A549 (cell line): ENCODE results near the gene HDAC10. TPM values are rescaled to one million over a fixed set of nuclear protein-coding genes. Genes with fewer than 3 reads are reported as not detected.

Experiments used
- ATAC-seq, 2 experiments: fragments of 200-7000 bp in 1 of 2; fragments of >200 bp in 1 of 2; cut with Nextera tagmentation in 1 of 2; cut with Tn5 transposase in 1 of 2; 3 replicates each; pipeline versions ENCODE4 v1.8.0 to v1.9.1; 2018 to 2020; ENCODE audit warnings: mild to moderate bottlenecking in 1 of 2, moderate library complexity in 1 of 2
- CTCF ChIA-PET: fragments of 300-600 bp; sonication (Branson Sonifier 250); formaldehyde crosslinking; extraction: SDS; loops from one replicate; lab custom pipeline; 2021; ENCODE audit warnings: antibody characterized with exemption, inconsistent platforms; lab: Yijun Ruan, JAX
- POLR2A ChIA-PET: fragments of 350-600 bp; formaldehyde crosslinking; extraction: SDS; loops from one replicate; lab custom pipeline; 2021; ENCODE audit warnings: antibody characterized with exemption, inconsistent platforms; lab: Yijun Ruan, JAX
- DNase-seq, 2 experiments: peaks; one replicate each; pipeline versions ENCODE4 v3.0.0 to v3.0.0-alpha.2; 2011 to 2016; ENCODE audit warnings: low read depth in 1 of 2, low spot score in 1 of 2
- FAIRE-seq: peaks from 2 replicates; lab custom pipeline; 2011; peaks lifted over from hg19 to GRCh38; lab: Jason Lieb, UNC
- H3K27ac ChIP-seq, 2 experiments: fragments of >200 bp; sonication (Bioruptor Twin); formaldehyde crosslinking; 3 replicates each; pipeline ENCODE4 v1.5.1; 2016 to 2017
- H3K4me1 ChIP-seq: fragments of >200 bp; sonication (Bioruptor Twin); formaldehyde crosslinking; 3 replicates; pipeline ENCODE4 v1.6.1; 2016
- H3K4me2 ChIP-seq: fragments of >200 bp; sonication (Bioruptor Twin); formaldehyde crosslinking; 3 replicates; pipeline ENCODE4 v1.6.1; 2016
- H3K4me3 ChIP-seq: fragments of >200 bp; sonication (Bioruptor Twin); formaldehyde crosslinking; 3 replicates; pipeline ENCODE4 v1.5.1; 2016
- H3K9me3 ChIP-seq: fragments of >200 bp; sonication (Bioruptor Twin); formaldehyde crosslinking; 3 replicates; pipeline ENCODE4 v1.6.1; 2016
- BHLHE40 ChIP-seq: IDR thresholded peaks from 2 replicates; pipeline ENCODE4 v1.6.1; 2012; ENCODE audit warnings: low read depth, low read length, inconsistent platforms
- CBX2 ChIP-seq: fragments of 200-600 bp; sonication (generic); IDR thresholded peaks from 2 replicates; pipeline ENCODE4 v1.6.1; 2016; ENCODE audit warnings: low read depth, mild to moderate bottlenecking, borderline replicate concordance
- CBX8 ChIP-seq: fragments of 200-600 bp; sonication (generic); IDR thresholded peaks from 2 replicates; pipeline ENCODE4 v1.6.1; 2016
- EHF ChIP-seq: fragments of 250-450 bp; sonication (Bioruptor Pico); IDR thresholded peaks from 2 replicates; pipeline ENCODE4 v1.5.0; 2020; ENCODE audit warnings: mild to moderate bottlenecking
- EP300 ChIP-seq, 2 experiments: fragments of >200 bp; sonication (Bioruptor Twin); formaldehyde crosslinking; IDR thresholded peaks; 2 replicates in 1 of 2; 3 replicates in 1 of 2; pipeline ENCODE4 v1.6.1; 2016 to 2017
- FOSB ChIP-seq: fragments of 250-450 bp; sonication (Bioruptor Pico); IDR thresholded peaks from 2 replicates; pipeline ENCODE4 v1.5.0; 2020; ENCODE audit warnings: mild to moderate bottlenecking, moderate library complexity
- GATA3 ChIP-seq: IDR thresholded peaks from 2 replicates; pipeline ENCODE4 v1.6.1; 2012; ENCODE audit warnings: borderline replicate concordance
- HDAC2 ChIP-seq: fragments of 200-600 bp; sonication (generic); IDR thresholded peaks from 2 replicates; pipeline ENCODE4 v1.6.1; 2016
- HEYL ChIP-seq: fragments of 250-450 bp; sonication (Bioruptor Pico); IDR thresholded peaks from 2 replicates; pipeline ENCODE4 v1.8.0; 2021; ENCODE audit warnings: mild to moderate bottlenecking, moderate library complexity
- HOXB13 ChIP-seq: fragments of 250-450 bp; sonication (Bioruptor Pico); IDR thresholded peaks from 2 replicates; pipeline ENCODE4 v1.5.0; 2020; ENCODE audit warnings: low read depth, mild to moderate bottlenecking, moderate library complexity
- HOXB5 ChIP-seq: fragments of 250-450 bp; sonication (Bioruptor Pico); IDR thresholded peaks from 2 replicates; pipeline ENCODE4 v1.5.0; 2020; ENCODE audit warnings: mild to moderate bottlenecking, moderate library complexity
- JUN ChIP-seq, 2 experiments: fragments of >200 bp; sonication (Bioruptor Twin); formaldehyde crosslinking; IDR thresholded peaks; 2 replicates in 1 of 2; 3 replicates in 1 of 2; pipeline ENCODE4 v1.6.1; 2016 to 2017
- NFE2L2 ChIP-seq: fragments of 150-350 bp; conservative IDR thresholded peaks from 2 replicates; pipeline ENCODE4 v1.6.1; 2014; ENCODE audit warnings: low read length
- NR3C1 ChIP-seq: fragments of >200 bp; sonication (Bioruptor Twin); formaldehyde crosslinking; IDR thresholded peaks from 3 replicates; pipeline ENCODE4 v1.6.1; 2017
- PHF8 ChIP-seq: fragments of 200-600 bp; sonication (generic); IDR thresholded peaks from 2 replicates; pipeline ENCODE4 v1.6.1; 2016; ENCODE audit warnings: low read depth, mild to moderate bottlenecking, antibody characterized with exemption, moderate library complexity, borderline replicate concordance
- RARB ChIP-seq: fragments of 250-450 bp; sonication (Bioruptor Pico); IDR thresholded peaks from 2 replicates; pipeline ENCODE4 v1.8.0; 2021; ENCODE audit warnings: mild to moderate bottlenecking, moderate library complexity
- RCOR1 ChIP-seq: fragments of 150-350 bp; IDR thresholded peaks from 2 replicates; pipeline ENCODE4 v1.6.1; 2014; ENCODE audit warnings: antibody characterized with exemption, low read length, low read depth
- RFX5 ChIP-seq: fragments of 450-650 bp; IDR thresholded peaks from 2 replicates; pipeline ENCODE4 v1.7.1; 2014; ENCODE audit warnings: antibody characterized with exemption, mild to moderate bottlenecking, moderate library complexity
- SREBF2 ChIP-seq: fragments of 450-650 bp; IDR thresholded peaks from 2 replicates; pipeline ENCODE4 v1.6.1; 2014; ENCODE audit warnings: mild to moderate bottlenecking, moderate library complexity
- ZC3H11A ChIP-seq: fragments of 450-650 bp; IDR thresholded peaks from 2 replicates; pipeline ENCODE4 v1.6.1; 2014; ENCODE audit warnings: antibody characterized with exemption, mild to moderate bottlenecking
- WGBS: methylation state at CpG from one replicate; pipeline ENCODE4 v1.1.6; 2017; ENCODE audit errors: missing lambda C conversion rate; 5-methylcytosine and 5-hydroxymethylcytosine counted together
- polyA plus RNA-seq, 4 experiments: library from polyadenylated mRNA; depleted of rRNA in 3 of 4; stranded (reverse); fragments of >200 nt; fragmentation: RNase III in 1 of 4; extraction: RNeasy Plus Mini Kit Qiagen cat#74134 plus additional on column Dnase treatment in 1 of 4; gene quantifications; 2 replicates in 3 of 4; 3 replicates in 1 of 4; pipeline ENCODE4 v1.2.3, GENCODE V29; 2011 to 2017
- TF ChIP-seq, protein P1 (sequence below): IDR thresholded peaks from 2 replicates; pipeline ENCODE4 v1.6.1; 2012; ENCODE audit warnings: low read depth, borderline replicate concordance
- TF ChIP-seq, protein P2 (sequence below): IDR thresholded peaks from 2 replicates; pipeline ENCODE4 v1.6.1; 2012
- TF ChIP-seq, protein P3 (sequence below): fragments of 250-450 bp; sonication (Bioruptor Pico); IDR thresholded peaks from 2 replicates; pipeline ENCODE4 v1.5.0; 2020; ENCODE audit warnings: low read depth, mild to moderate bottlenecking, moderate library complexity
- TF ChIP-seq, protein P4 (sequence below): fragments of >200 bp; sonication (Bioruptor Twin); formaldehyde crosslinking; IDR thresholded peaks from 3 replicates; pipeline ENCODE4 v1.6.1; 2016

HDAC10 gene
- polyA plus RNA-seq, 2 of the 4 experiments (the other 2 are of a cell fraction) = 2.4 to 12.0 TPM

DNA sequence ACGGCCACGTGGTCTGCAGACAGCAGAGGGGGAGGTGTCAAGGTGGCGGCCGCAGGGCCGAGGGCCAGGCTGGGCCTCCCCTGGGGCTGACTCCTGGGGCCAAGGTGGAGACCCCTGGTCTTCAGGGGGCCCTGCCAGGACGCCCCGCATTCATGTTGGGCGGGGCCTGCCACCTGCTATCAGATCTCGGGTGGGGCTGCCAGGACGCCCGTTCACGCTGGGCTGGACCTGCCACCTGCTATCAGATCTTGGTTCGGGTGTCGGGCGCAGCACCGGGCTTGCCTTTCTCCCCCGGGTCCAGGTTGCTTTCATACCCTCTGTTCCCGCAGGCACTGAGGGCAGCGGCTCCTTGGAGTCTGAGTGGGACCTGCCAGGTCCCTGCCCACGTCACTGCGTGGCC is 35.2 kb upstream of the HDAC10 start:
- DNase-seq (no peak), ATAC-seq (no peak), FAIRE-seq (no peak)
- no peak overlapping the region for H3K4me2 ChIP-seq
- ChIA-PET POLR2A (no interaction called here), CTCF (no interaction called here)
- WGBS = 94% methylated on average over 11 of the region's 21 CpGs
- no peak for TF ChIP-seq EHF (CRISPR knock-in tag)
- TF ChIP-seq CBX2 = no peak
- no peak for TF ChIP-seq HDAC2
- TF ChIP-seq BHLHE40 = no peak
- no peak for TF ChIP-seq RARB (CRISPR knock-in tag)
- no peak for TF ChIP-seq HEYL (CRISPR knock-in tag)
- TF ChIP-seq, protein P1, sequence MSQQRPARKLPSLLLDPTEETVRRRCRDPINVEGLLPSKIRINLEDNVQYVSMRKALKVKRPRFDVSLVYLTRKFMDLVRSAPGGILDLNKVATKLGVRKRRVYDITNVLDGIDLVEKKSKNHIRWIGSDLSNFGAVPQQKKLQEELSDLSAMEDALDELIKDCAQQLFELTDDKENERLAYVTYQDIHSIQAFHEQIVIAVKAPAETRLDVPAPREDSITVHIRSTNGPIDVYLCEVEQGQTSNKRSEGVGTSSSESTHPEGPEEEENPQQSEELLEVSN = no peak
- TF ChIP-seq GATA3 = no peak
- no peak for TF ChIP-seq FOSB (CRISPR knock-in tag)
- no peak overlapping the region for H3K4me3 ChIP-seq
- peaks cover 17% of the 10 kb centered on the region for H3K4me1 ChIP-seq
- H3K27ac ChIP-seq = no peak overlapping the region
- H3K9me3 ChIP-seq = no peaks in the 10 kb centered on the region

DNA sequence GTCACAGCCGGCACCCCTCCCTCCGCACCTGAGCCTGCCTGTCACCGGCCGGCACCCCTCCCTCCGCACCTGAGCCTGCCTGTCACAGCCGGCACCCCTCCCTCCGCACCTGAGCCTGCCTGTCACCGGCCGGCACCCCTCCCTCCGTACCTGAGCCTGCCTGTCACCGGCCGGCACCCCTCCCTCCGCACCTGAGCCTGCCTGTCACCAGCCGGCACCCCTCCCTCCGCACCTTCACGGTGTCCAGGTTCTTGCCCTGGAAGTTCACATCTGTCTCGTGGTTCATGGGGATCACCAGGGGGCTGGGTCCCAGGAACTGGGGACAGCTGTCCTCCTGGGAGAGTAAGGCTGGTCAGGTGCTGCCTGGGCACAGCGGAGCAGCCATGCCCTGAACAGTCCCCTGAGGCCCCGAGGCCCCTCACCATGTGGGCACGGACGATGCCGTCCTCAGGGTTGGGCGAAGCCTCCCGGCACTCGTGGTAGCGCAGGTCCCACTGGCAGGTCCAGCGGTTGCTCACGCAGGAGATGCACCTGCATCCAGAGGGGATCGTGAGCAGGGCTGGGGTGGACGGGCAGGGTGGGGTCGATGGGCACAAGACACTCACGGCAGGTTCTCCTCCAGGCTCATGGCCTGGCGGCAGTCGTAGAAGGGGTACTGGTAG is 34.6 kb upstream of the HDAC10 start:
- CTCF ChIA-PET = no interaction called here
- Histone ChIP-seq H3K27ac (no peak overlapping the region), H3K4me1 (peaks cover 17% of the 10 kb centered on the region), H3K4me2 (no peak overlapping the region)
- DNase-seq = no peak
- TF ChIP-seq PHF8 = no peak
- no peak for TF ChIP-seq HOXB5 (CRISPR knock-in tag)
- TF ChIP-seq FOSB (CRISPR knock-in tag) = no peak
- no peak for TF ChIP-seq GATA3
- TF ChIP-seq NFE2L2 = no peak
- TF ChIP-seq CBX8 = no peak
- no peak for TF ChIP-seq EP300 (IDR thresholded peaks at IDR 0.05)
- TF ChIP-seq, protein P2, sequence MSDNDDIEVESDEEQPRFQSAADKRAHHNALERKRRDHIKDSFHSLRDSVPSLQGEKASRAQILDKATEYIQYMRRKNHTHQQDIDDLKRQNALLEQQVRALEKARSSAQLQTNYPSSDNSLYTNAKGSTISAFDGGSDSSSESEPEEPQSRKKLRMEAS = no peak
- no peak for TF ChIP-seq ZC3H11A
- TF ChIP-seq RCOR1 = no peak
- no peak for TF ChIP-seq JUN (IDR thresholded peaks at IDR 0.05)
- TF ChIP-seq HOXB13 (CRISPR knock-in tag) = no peak
- TF ChIP-seq, protein P3, sequence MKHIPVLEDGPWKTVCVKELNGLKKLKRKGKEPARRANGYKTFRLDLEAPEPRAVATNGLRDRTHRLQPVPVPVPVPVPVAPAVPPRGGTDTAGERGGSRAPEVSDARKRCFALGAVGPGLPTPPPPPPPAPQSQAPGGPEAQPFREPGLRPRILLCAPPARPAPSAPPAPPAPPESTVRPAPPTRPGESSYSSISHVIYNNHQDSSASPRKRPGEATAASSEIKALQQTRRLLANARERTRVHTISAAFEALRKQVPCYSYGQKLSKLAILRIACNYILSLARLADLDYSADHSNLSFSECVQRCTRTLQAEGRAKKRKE (CRISPR knock-in tag) = no peak
- TF ChIP-seq NR3C1 = no peak
- TF ChIP-seq SREBF2 = no peak
- TF ChIP-seq BHLHE40 = no peak
- TF ChIP-seq, protein P4, sequence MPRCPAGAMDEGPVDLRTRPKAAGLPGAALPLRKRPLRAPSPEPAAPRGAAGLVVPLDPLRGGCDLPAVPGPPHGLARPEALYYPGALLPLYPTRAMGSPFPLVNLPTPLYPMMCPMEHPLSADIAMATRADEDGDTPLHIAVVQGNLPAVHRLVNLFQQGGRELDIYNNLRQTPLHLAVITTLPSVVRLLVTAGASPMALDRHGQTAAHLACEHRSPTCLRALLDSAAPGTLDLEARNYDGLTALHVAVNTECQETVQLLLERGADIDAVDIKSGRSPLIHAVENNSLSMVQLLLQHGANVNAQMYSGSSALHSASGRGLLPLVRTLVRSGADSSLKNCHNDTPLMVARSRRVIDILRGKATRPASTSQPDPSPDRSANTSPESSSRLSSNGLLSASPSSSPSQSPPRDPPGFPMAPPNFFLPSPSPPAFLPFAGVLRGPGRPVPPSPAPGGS = no peak
- no peak for TF ChIP-seq EHF (CRISPR knock-in tag)
- TF ChIP-seq RFX5 = no peak
- TF ChIP-seq, all 56 proteins: peak for 0
- 96% methylated on average over 11 of the region's 34 CpGs for WGBS
- H3K9me3 ChIP-seq = no peaks in the 10 kb centered on the region
- H3K4me3 ChIP-seq = no peak overlapping the region
- no peak for ATAC-seq
- POLR2A ChIA-PET = no interaction called here
- FAIRE-seq = no peak
